ENCODE measurements around the gene REV3L. TPM values are rescaled to one million over a fixed set of nuclear protein-coding genes. Genes with fewer than 3 reads are reported as not detected.

Gene REV3L
- total and polyA plus RNA-seq, 9 of the 15 experiments (the other 6 are each of a cell fraction or from before 2014, with no cell fraction given) = 5.5 to 24.4 (median 14.4) TPM

GRCh38 chr6:111259089-111259831, 223.8 kb downstream of the REV3L start (continued):
- TF ChIP-seq ZMIZ1 (IDR thresholded peaks at IDR 0.05; ENCODE audit: low read depth in 2 of 2, low read length in 2 of 2) (peak in 1 of 2 experiments; percentile 47; a peak in 1 of 4 replicates), STAT6 (CRISPR knock-in tag; IDR thresholded peaks at IDR 0.05) (peak; percentile 87; the same call in 1 of the 2 replicates), SAP30 (IDR thresholded peaks at IDR 0.05; ENCODE audit: borderline replicate concordance, insufficient read depth, low read depth, low read length, poor library complexity, severe bottlenecking) (peak; percentile 25), SETDB1 (IDR thresholded peaks at IDR 0.05; ENCODE audit: low read length) (no peak), SUPT5H (IDR thresholded peaks at IDR 0.05) (peak; percentile 72), TBP (optimal IDR thresholded peaks at IDR 0.05; ENCODE audit: low read depth, low read length) (peak; percentile 77), ZNF280A (IDR thresholded peaks at IDR 0.05; ENCODE audit: low read depth, partially characterized antibody) (no peak), MAFK (IDR thresholded peaks at IDR 0.05; ENCODE audit: low read length) (peak; percentile 3; the same call in 1 of the 2 replicates), FIP1L1 (IDR thresholded peaks at IDR 0.05; ENCODE audit: low read depth, low read length, poor library complexity, severe bottlenecking) (peak; percentile 83), PTRF (tag; IDR thresholded peaks at IDR 0.05) (no peak), MBD2 (IDR thresholded peaks at IDR 0.05; ENCODE audit: borderline replicate concordance, low read depth) (peak; percentile 71; the same call in 1 of the 2 replicates), ZNF121 (CRISPR knock-in tag; conservative IDR thresholded peaks at IDR 0.05) (no peak), ARID3A (IDR thresholded peaks at IDR 0.05; ENCODE audit: borderline replicate concordance, low read depth, low read length) (0 out of 2 replicates have a peak, but pooled peaks have one; percentile 30), ZNF134 (CRISPR knock-in tag; conservative IDR thresholded peaks at IDR 0.05) (no peak), CXXC5 (CRISPR knock-in tag; IDR thresholded peaks at IDR 0.05) (peak; percentile 96), MAFG (tag; conservative IDR thresholded peaks at IDR 0.05) (no peak), ETV1 (tag; conservative IDR thresholded peaks at IDR 0.05; ENCODE audit: low read depth) (peak; percentile 96), DDX20 (tag; IDR thresholded peaks at IDR 0.05; ENCODE audit: low read depth) (no peak)
